Thyroid gland (tissue), 4 donors: Measurements from ENCODE around the gene PPID.
"Not testable (repeated sequence)": the region's sequence is repeated elsewhere in the genome, so short reads cannot be mapped to it uniquely, and the experiment has no call there.

Experiments used
- CTCF ChIP-seq, 6 experiments: fragments of 200-600 bp in 3 of 6; fragments of 450-650 bp in 3 of 6; sonication (generic) in 3 of 6; IDR thresholded peaks; one replicate each; pipeline ENCODE4 v1.5.1; 2016 to 2019; ENCODE audit warnings: antibody characterized with exemption in 6 of 6, mild to moderate bottlenecking in 2 of 6, inconsistent platforms in 1 of 6, moderate library complexity in 1 of 6
- POLR2A ChIP-seq, 2 donors: fragments of 450-650 bp; IDR thresholded peaks; one replicate each; pipeline ENCODE4 v1.6.1; 2017; ENCODE audit warnings: antibody characterized with exemption in 2 of 2, mild to moderate bottlenecking in 2 of 2, moderate library complexity in 1 of 2

- TF ChIP-seq CTCF, POLR2A (IDR thresholded peaks at IDR 0.05): not testable (repeated sequence)
Measured at GRCh38 chr4:158746537-158746936, 23.3 kb upstream of the PPID start.
